GM18873 (cell line): ENCODE measurements around the gene NUF2.
"Not testable (repeated sequence)": the region's sequence is repeated elsewhere in the genome, so short reads cannot be mapped to it uniquely, and the experiment has no call there.

Source experiments
- ATAC-seq: cut with Tn5 transposase; IDR thresholded peaks from one replicate; pipeline ENCODE4 v1.9.1; 2021; ENCODE audit warnings: mild to moderate bottlenecking, moderate library complexity, moderate number of reproducible peaks; ENCODE audit not compliant: unreplicated experiment, low FRiP score

The NUF2 gene

DNA sequence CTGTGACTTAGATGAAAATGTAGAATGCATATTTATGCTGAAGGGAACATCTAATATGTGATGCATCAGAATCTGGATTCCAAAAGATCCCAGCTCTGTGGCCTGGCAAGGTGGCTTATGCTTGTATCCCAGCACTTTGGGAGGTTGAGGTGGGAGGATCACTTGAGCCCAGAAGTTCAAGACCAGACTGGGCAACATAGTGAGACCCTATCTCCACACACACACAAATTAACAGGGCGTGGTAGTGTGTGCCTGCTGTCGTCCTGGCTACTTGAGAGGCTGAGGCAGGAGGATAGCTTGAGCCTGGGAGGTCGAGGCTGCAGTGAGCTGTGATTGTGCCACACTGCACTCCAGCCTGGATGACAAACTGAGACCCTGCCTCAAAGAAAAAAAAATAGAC lies 1.6 kb downstream of the NUF2 start:
- not testable (repeated sequence) for ATAC-seq

DNA sequence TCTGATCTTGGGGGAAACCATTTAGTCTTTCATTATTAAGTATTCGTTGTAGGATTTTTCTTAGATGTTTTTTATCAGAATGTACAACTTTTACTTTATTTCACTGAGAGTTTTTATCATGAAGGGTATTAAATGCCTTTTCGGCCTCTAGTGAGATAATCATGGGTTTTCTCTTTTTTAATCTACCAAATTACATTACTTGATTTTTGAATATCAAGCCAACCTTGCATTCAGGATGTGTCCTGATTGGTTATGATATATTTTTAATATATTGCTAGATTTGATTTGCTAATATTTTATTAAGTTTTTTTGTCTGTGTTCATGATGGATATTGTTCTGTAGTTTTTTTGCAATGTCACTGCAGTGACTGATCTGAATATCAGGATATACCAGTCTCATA lies 9.4 kb downstream of the NUF2 start:
- ATAC-seq, result no peak

DNA sequence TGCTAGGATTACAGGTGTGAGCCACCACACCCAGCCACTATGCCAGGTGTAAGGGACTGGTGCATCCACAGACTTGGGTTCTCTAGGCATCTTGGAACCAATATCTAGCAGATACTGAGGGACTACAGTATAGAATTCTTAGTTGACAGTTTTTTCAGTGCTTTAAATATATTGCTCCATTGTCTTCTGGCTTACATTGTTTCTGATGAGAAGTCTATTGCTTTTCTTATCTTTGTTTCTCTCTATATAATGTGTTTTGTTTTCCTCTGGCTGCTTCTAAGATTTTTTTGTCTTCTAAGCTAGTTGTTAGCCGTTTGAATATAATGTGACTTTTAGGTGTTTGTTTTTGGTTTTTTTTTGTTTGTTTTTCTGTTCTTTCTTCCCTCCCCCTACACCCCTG lies 13.5 kb downstream of the NUF2 start:
- ATAC-seq, result no peak

DNA sequence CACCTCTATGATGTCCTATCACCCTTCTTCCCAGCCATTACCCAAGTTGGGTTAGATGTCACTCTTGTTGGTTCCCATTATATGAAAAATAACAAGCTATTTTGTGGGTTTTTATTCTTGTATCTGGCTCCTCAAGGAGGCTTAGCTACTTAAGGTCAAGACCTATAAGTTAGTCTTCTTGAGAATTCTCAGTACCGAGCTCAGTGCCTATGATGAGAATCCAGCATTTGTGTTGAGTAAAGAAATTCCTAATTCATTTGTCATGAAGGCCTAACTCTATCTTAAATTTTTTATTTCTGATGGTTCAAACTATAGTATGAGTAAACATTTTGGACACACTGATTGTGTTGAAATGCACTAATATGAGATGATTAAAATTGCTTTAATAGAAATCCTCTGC lies 15.9 kb downstream of the NUF2 start:
- no peak for ATAC-seq

GRCh38 chr1:163346326-163346870 lies 24.6 kb downstream of the NUF2 start:
- no peak for ATAC-seq

- ATAC-seq, result no peak
Observed at GRCh38 chr1:163347106-163347505, 25.4 kb downstream of the NUF2 start.

DNA sequence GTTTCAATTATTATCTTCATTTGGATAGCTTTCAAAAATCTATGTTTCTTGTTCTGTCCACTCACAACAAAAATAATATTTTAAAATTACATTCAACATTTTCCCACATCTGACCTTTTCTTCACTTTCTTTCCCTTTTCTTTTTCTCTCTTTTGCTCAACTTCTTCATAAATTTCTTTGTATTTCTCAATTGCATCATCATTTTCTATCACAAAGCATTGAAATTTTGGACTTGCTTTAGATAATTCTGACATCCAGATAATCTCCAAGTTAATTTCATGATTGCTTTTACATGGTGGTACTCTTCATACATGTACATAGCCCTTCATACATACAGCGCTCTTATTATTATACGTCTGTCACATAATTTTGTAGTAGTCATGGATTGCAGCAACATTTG lies 30.2 kb downstream of the NUF2 start:
- ATAC-seq, result no peak

DNA sequence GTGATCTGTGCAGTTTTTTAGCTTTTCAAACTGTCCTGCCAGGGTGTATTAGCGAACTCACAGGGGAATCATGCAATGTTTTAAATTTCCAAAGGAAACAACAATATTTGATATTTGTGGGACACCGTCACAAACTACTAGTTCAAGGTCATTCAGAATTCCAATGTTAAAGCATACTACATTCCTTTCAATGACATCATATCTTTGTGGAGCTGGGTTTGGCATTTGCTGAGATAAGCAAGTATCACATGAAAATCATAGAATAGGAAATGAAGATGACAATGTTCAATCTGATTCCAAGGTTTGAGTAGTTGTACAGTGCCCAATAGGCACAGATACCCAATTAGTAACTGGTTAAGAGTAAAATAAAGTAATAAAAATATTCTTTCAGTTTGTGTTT lies 35.6 kb downstream of the NUF2 start:
- no peak for ATAC-seq

DNA sequence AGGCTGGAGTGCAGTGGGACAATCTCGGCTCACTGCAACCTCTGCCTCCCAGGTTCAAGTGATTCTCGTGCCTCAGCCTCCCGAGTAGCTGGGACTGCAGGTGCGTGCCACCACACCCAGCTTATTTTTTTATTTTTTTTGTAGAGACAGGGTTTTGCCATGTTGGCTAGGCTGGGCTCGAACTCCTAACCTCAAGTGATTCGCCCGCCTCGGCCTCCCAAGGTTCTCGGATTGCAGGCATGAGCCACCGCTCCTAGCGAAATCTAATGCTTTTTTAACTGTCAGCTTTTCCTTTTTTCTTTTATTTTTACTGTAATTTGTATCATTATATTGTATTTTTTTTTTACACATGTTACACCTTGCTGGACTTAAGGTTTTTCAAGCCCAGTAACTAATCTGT lies 36.4 kb downstream of the NUF2 start:
- ATAC-seq, result not testable (repeated sequence)

DNA sequence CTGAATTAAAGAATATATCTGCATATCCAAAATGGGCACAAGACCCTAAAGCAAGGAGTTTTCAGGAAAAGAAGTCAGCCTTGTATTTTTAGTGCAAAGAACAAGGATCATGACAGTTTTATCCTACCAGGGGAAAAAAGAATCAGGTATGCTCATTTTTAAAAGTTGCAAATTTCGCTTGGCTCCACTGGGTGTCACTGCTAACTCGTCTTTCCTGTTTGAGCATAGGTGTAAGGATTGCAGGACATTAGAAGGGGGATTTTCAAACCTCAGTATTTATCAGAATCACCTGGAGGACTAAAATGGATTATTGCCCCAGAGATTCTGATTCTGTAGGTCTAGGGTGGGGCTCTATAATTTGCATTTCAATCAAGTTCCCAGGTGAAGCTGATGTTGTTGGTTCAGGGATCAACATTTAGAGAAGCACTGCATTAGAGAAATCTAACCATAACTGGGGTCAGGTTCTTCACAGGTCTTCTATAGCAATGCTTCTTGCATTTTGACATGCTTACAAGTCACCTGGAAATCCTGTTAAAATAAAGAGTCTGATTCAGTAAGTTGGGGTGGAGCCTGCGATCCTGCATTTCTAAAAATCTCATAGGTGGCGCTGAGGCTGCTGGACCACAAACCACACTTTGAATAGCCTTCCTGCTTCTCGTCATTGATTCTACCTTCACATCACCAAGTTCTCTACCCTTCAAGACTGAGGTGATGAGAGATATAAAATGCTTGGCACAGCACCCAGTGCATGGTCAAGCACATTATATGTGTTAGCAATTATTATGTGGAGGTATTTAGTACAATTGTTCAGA lies 39.6 kb downstream of the NUF2 start:
- ATAC-seq, result no peak

DNA sequence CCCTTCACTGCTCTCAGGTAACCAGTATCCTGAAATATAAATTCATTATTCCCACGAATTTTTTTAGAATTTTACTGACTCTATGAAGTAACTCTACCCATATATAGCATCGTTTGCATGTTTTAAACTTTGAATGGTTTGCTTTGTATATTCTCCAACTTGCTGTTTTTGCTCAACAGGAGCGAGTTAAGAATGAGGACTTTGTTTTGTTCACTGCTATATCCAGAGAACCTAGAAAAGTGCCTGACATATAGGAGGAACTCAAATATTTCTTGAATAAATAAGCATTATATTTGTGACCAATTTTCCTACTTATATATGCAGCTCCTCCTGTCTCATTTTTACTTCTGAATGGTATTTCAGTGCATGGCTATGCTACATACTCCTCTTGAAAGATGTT lies 43.4 kb downstream of the NUF2 start:
- ATAC-seq, result no peak

DNA sequence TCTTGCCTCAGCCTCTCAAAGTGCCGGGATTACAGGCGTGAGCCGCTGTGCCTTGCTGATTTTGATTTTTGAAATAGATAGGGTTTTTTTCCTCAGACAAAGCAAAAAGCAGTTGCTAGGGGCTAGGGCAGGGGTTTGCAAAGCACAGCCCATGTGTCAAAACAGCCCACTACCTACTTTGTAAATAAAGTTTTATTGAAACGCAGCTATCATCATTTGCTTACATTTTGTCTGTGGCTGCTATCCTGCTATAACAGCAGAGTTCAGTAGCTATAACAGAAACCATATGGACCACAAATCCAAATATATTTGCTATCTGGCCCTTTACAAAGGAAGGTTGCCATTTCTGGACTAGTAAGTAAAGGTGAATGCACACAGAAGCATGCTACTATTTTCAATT lies 44.8 kb downstream of the NUF2 start:
- no peak for ATAC-seq

GRCh38 chr1:163367721-163368120 lies 46.0 kb downstream of the NUF2 start:
- ATAC-seq, result no peak

- no peak for ATAC-seq
Observed at GRCh38 chr1:163372576-163372975, 50.8 kb downstream of the NUF2 start.

GRCh38 chr1:163378554-163378953 lies 56.8 kb downstream of the NUF2 start:
- ATAC-seq, result no peak

DNA sequence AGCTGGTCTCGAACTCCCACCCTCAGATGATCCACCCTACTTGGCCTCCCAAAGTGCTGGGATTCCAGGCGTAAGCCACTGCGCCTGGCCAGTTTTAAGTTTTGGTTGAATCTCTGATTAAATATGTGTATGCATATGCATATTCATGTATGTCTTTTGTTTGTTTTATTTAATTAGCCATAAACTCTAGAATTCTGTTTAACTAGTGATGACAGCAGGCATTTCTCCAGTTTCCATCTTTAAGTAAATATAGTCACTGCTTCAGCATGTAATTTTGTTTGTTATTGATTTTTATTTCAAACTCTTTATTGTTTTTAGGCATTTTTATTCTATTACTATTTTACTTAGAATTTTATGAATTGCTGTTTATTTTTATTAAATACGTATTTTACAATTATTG lies 58.0 kb downstream of the NUF2 start:
- ATAC-seq, result no peak

- ATAC-seq, result no peak
Observed at GRCh38 chr1:163381487-163382184, 59.9 kb downstream of the NUF2 start.

DNA sequence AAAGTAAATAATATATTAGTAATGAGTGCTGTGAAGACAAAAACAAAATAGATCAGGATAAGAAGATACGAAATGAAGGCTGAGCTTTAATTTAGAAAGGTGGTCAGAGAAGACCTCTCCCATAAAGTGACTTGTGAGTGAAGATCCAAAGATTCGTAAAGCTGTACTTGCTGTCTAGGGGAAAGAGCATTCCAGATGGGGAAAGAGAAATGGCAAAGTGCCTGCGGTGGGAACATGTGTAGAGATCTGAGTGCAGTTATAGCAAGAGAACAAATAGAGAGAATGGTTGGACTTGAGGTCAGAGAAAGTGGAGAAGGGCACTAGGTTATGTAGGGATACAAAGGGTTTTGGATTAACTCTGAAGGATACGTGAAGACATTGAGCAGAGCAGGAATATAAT lies 60.6 kb downstream of the NUF2 start:
- ATAC-seq, result no peak

DNA sequence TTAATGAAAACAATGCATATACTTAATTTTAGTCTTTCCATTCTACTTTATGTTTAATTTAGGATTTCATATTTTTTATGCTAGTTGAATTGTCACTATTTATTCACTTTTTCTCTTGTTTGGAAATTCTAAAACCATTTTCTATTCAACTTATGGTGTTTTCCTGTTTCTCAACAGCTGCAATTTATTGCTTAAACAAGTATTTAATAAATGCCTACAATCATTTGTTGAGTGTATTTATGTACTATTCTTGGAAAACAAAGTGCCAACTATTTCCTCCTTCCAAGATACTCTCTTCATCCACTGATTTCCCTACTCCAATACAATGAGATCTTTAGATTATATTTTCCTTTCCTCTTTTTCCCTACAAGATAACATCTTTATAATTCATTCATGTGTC lies 65.4 kb downstream of the NUF2 start:
- no peak for ATAC-seq

- ATAC-seq, result no peak
Observed at GRCh38 chr1:163388970-163389369, 67.2 kb downstream of the NUF2 start.

- ATAC-seq, result no peak
Observed at GRCh38 chr1:163395790-163396189, 74.0 kb downstream of the NUF2 start.
